Measurements from ENCODE around the gene MLH1.

DNA sequence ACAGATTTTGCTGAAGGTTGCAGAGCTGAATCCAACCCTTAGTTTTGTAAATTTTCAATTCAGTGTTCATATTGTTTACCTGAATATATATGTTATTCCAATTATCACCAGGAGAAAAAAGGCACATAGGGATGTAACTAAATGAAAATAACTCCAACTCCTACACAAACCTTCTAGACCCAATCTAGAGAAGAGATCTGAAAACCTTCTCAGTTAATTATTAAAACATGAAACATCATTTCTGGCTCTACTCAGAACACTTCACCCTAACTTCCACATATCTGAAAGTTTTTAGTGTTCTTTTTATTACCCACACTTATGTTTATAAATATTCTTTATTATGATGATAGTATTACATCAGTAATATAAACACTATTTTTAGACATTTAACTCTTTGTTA lies 104.5 kb downstream of the MLH1 start:
- TF ChIP-seq, protein P1, sequence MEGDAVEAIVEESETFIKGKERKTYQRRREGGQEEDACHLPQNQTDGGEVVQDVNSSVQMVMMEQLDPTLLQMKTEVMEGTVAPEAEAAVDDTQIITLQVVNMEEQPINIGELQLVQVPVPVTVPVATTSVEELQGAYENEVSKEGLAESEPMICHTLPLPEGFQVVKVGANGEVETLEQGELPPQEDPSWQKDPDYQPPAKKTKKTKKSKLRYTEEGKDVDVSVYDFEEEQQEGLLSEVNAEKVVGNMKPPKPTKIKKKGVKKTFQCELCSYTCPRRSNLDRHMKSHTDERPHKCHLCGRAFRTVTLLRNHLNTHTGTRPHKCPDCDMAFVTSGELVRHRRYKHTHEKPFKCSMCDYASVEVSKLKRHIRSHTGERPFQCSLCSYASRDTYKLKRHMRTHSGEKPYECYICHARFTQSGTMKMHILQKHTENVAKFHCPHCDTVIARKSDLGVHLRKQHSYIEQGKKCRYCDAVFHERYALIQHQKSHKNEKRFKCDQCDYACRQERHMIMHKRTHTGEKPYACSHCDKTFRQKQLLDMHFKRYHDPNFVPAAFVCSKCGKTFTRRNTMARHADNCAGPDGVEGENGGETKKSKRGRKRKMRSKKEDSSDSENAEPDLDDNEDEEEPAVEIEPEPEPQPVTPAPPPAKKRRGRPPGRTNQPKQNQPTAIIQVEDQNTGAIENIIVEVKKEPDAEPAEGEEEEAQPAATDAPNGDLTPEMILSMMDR (IDR thresholded peaks at IDR 0.05 in 4 of 5, conservative IDR thresholded peaks at IDR 0.05 in 1 of 5), result no peak
- TF ChIP-seq POLR2A (IDR thresholded peaks at IDR 0.05), result no peak

Data from gastrocnemius medialis (tissue), 4 donors.